DOHH2 (cell line): ENCODE results near the gene TNFAIP8L1.

Source experiments
- H3F3A ChIP-seq: fragments of 200-600 bp; sonication (generic), shearing (Covaris generic); 2 replicates; pipeline ENCODE4 v1.6.0; 2016; ENCODE audit warnings: antibody characterized with exemption, mild to moderate bottlenecking; ENCODE audit not compliant: control insufficient read depth, insufficient read depth
- H3K27ac ChIP-seq: fragments of 200-600 bp; sonication (generic); 2 replicates; pipeline ENCODE4 v1.5.1; 2014; ENCODE audit warnings: low read depth, mild to moderate bottlenecking, low read length, moderate library complexity
- H3K27me3 ChIP-seq: fragments of 200-600 bp; sonication (generic); 2 replicates; pipeline ENCODE4 v1.6.1; 2014; ENCODE audit warnings: mild to moderate bottlenecking, low read length, mixed read lengths; ENCODE audit not compliant: control insufficient read depth
- H3K36me3 ChIP-seq: fragments of 200-600 bp; sonication (generic); 2 replicates; pipeline ENCODE4 v1.6.1; 2014; ENCODE audit warnings: mild to moderate bottlenecking, low read length, moderate library complexity, mixed read lengths; ENCODE audit not compliant: control insufficient read depth
- H3K4me1 ChIP-seq: fragments of 200-600 bp; sonication (generic); 2 replicates; pipeline ENCODE4 v1.6.1; 2014; ENCODE audit warnings: mild to moderate bottlenecking, low read length, mixed read lengths; ENCODE audit not compliant: control insufficient read depth
- H3K4me2 ChIP-seq: fragments of 200-600 bp; sonication (generic); 2 replicates; pipeline ENCODE4 v1.6.0; 2014; ENCODE audit warnings: mild to moderate bottlenecking, low read length, moderate library complexity
- H3K4me3 ChIP-seq: fragments of 200-600 bp; sonication (generic); 2 replicates; pipeline ENCODE4 v1.5.1; 2014; ENCODE audit warnings: mild to moderate bottlenecking, low read length, mixed read lengths
- H3K79me2 ChIP-seq: fragments of 200-600 bp; sonication (generic); 2 replicates; pipeline ENCODE4 v1.6.1; 2014; ENCODE audit warnings: mild to moderate bottlenecking, low read length, mixed read lengths; ENCODE audit not compliant: control insufficient read depth
- H3K9me2 ChIP-seq: fragments of 200-600 bp; sonication (generic); replicated peaks from 2 replicates; pipeline ENCODE4 v1.6.1; 2014; ENCODE audit warnings: mild to moderate bottlenecking, low read length, mixed read lengths; ENCODE audit not compliant: control insufficient read depth
- H3K9me3 ChIP-seq: fragments of 200-600 bp; sonication (generic); 2 replicates; pipeline ENCODE4 v1.6.1; 2014; ENCODE audit warnings: antibody characterized with exemption, low read length, mixed read lengths; ENCODE audit not compliant: control insufficient read depth, insufficient read depth
- H4K20me1 ChIP-seq: fragments of 200-600 bp; sonication (generic); 2 replicates; pipeline ENCODE4 v1.6.0; 2014; ENCODE audit warnings: low read depth, mild to moderate bottlenecking, antibody characterized with exemption, low read length, moderate library complexity; ENCODE audit not compliant: control insufficient read depth, insufficient read depth
- CTCF ChIP-seq: fragments of 200-600 bp; sonication (generic); IDR thresholded peaks from one replicate; pipeline ENCODE4 v1.5.1; 2014; ENCODE audit warnings: antibody characterized with exemption, mild to moderate bottlenecking, low read depth, low read length; ENCODE audit not compliant: poor library complexity, severe bottlenecking
- EZH2phosphoT487 ChIP-seq: fragments of 200-600 bp; sonication (generic); IDR thresholded peaks from 2 replicates; pipeline ENCODE4 v1.6.1; 2017; ENCODE audit warnings: borderline replicate concordance, mild to moderate bottlenecking, antibody characterized with exemption, low read length, moderate library complexity, mixed read lengths

TNFAIP8L1 gene

GRCh38 chr19:4660181-4660791 lies 21.0 kb downstream of the TNFAIP8L1 start:
- Histone ChIP-seq H3K79me2 (no peaks in the 10 kb centered on the region), H3K4me1 (no peaks in the 10 kb centered on the region), H3K36me3 (peaks cover 49% of the 10 kb centered on the region), H3K4me2 (no peak overlapping the region), H3K27ac (no peak overlapping the region), H3F3A (no peaks in the 10 kb centered on the region), H3K9me3 (no peaks in the 10 kb centered on the region), H3K27me3 (no peaks in the 10 kb centered on the region), H3K4me3 (no peak overlapping the region), H4K20me1 (no peaks in the 10 kb centered on the region), H3K9me2 (no peaks in the 10 kb centered on the region)
- TF ChIP-seq CTCF (peak; percentile 50), EZH2phosphoT487 (no peak)

GRCh38 chr19:4660993-4661392 lies 21.7 kb downstream of the TNFAIP8L1 start:
- no peaks in the 10 kb centered on the region for H3K9me3 ChIP-seq
- no peaks in the 10 kb centered on the region for H3F3A ChIP-seq
- peaks cover 52% of the 10 kb centered on the region for H3K36me3 ChIP-seq
- TF ChIP-seq EZH2phosphoT487 (no peak), CTCF (no peak)
- H3K4me1 ChIP-seq = no peaks in the 10 kb centered on the region
- H3K79me2 ChIP-seq = no peaks in the 10 kb centered on the region
- H3K4me2 ChIP-seq = no peak overlapping the region
- H3K4me3 ChIP-seq = no peak overlapping the region
- no peak overlapping the region for H3K27ac ChIP-seq
- H4K20me1 ChIP-seq = no peaks in the 10 kb centered on the region
- no peaks in the 10 kb centered on the region for H3K27me3 ChIP-seq
- no peaks in the 10 kb centered on the region for H3K9me2 ChIP-seq

GRCh38 chr19:4662020-4662695 lies 22.8 kb downstream of the TNFAIP8L1 start:
- H3K9me3 ChIP-seq = no peaks in the 10 kb centered on the region
- no peaks in the 10 kb centered on the region for H3F3A ChIP-seq
- H3K36me3 ChIP-seq = peaks cover 56% of the 10 kb centered on the region
- H3K9me2 ChIP-seq = no peaks in the 10 kb centered on the region
- H3K4me1 ChIP-seq = no peaks in the 10 kb centered on the region
- no peak overlapping the region for H3K4me3 ChIP-seq
- H4K20me1 ChIP-seq = no peaks in the 10 kb centered on the region
- TF ChIP-seq CTCF (no peak), EZH2phosphoT487 (no peak)
- no peak overlapping the region for H3K27ac ChIP-seq
- no peaks in the 10 kb centered on the region for H3K27me3 ChIP-seq
- H3K4me2 ChIP-seq = no peak overlapping the region
- H3K79me2 ChIP-seq = peaks cover 2% of the 10 kb centered on the region; the same call in 1 of the 2 replicates
